B cell (primary cell): ENCODE results near the gene PPP1R12C. TPM values are rescaled to one million over a fixed set of nuclear protein-coding genes. Genes with fewer than 3 reads are reported as not detected.

Experiments
- ATAC-seq: fragments of 200-7000 bp; cut with Tn5 transposase; one replicate; pipeline ENCODE4 v1.10.0; 2021; ENCODE audit warnings: low read depth, mild to moderate bottlenecking, moderate number of reproducible peaks, moderate library complexity
- CTCF ChIA-PET: fragments of 350-600 bp; sonication (Branson Sonifier 250); formaldehyde crosslinking; loops from one replicate; lab custom pipeline; 2021; ENCODE audit warnings: antibody characterized with exemption, inconsistent platforms; lab: Charles Lee
- POLR2A ChIA-PET: fragments of 350-600 bp; sonication (Branson Sonifier 250); formaldehyde crosslinking; loops from one replicate; lab custom pipeline; 2021; ENCODE audit warnings: antibody characterized with exemption; lab: Charles Lee
- DNase-seq: peaks from one replicate; pipeline ENCODE4 v3.0.0; 2013
- H2AFZ ChIP-seq: 2 replicates; pipeline ENCODE4 v1.6.1; 2012; ENCODE audit warnings: mild to moderate bottlenecking, low read depth, low read length; ENCODE audit not compliant: insufficient read depth, poor library complexity, severe bottlenecking
- H3K27ac ChIP-seq, 2 donors: 1 replicate in 1 of 2; 2 replicates in 1 of 2; pipeline ENCODE4 v1.5.1; 2012 to 2013; ENCODE audit warnings: low read length in 2 of 2, mild to moderate bottlenecking in 2 of 2, moderate library complexity in 1 of 2
- H3K27me3 ChIP-seq, 4 experiments: fragments of 200-600 bp in 1 of 4; sonication (generic) in 1 of 4; replicated peaks in 1 of 4; 1 replicate in 2 of 4; 2 replicates in 2 of 4; pipeline versions ENCODE4 v1.6.1 to v1.7.0; 2013 to 2016; ENCODE audit warnings: low read length in 3 of 4, mild to moderate bottlenecking in 2 of 4, mixed read lengths in 1 of 4, moderate library complexity in 1 of 4; ENCODE audit not compliant: insufficient read depth in 4 of 4, control insufficient read depth in 3 of 4; ENCODE audit errors: control extremely low read depth in 1 of 4
- H3K36me3 ChIP-seq, 2 experiments: replicated peaks in 1 of 2; 1 replicate in 1 of 2; 2 replicates in 1 of 2; pipeline versions ENCODE4 v1.6.1 to v1.7.1; 2013; ENCODE audit warnings: low read length in 1 of 2; ENCODE audit not compliant: insufficient read depth in 2 of 2, control insufficient read depth in 1 of 2; ENCODE audit errors: control extremely low read depth in 1 of 2, extremely low read depth in 1 of 2
- H3K4me1 ChIP-seq, 2 donors: fragments of 200-600 bp in 1 of 2; sonication (generic) in 1 of 2; 1 replicate in 1 of 2; 2 replicates in 1 of 2; pipeline versions ENCODE4 v1.5.1 to v1.6.1; 2013 to 2017; ENCODE audit warnings: low read length in 2 of 2; ENCODE audit not compliant: control insufficient read depth in 2 of 2, insufficient read depth in 2 of 2
- H3K4me2 ChIP-seq: replicated peaks from 2 replicates; pipeline ENCODE3; 2012; ENCODE audit warnings: mild to moderate bottlenecking, low read depth, low read length; ENCODE audit not compliant: poor library complexity, severe bottlenecking
- H3K4me3 ChIP-seq, 5 experiments: fragments of 200-600 bp in 1 of 5; sonication (generic) in 1 of 5; 1 replicate in 3 of 5; 2 replicates in 2 of 5; pipeline versions ENCODE4 v1.5.1 to v1.7.0; 2011 to 2016; ENCODE audit warnings: low read length in 4 of 5, mild to moderate bottlenecking in 4 of 5, low read depth in 2 of 5, control low read depth in 1 of 5, moderate library complexity in 1 of 5; ENCODE audit not compliant: insufficient read depth in 1 of 5; ENCODE audit errors: control extremely low read depth in 1 of 5, extremely low read depth in 1 of 5
- H3K79me2 ChIP-seq: fragments of 200-600 bp; sonication (generic); one replicate; pipeline ENCODE4 v1.6.0; 2016; ENCODE audit warnings: low read length; ENCODE audit not compliant: control insufficient read depth, insufficient read depth
- H3K9ac ChIP-seq: fragments of 200-600 bp; sonication (generic); 2 replicates; pipeline ENCODE4 v1.6.1; 2017; ENCODE audit warnings: mild to moderate bottlenecking, low read length, moderate library complexity
- H3K9me3 ChIP-seq, 3 donors: one replicate each; pipeline versions ENCODE4 v1.6.1 to v1.7.1; 2013; ENCODE audit warnings: low read length in 2 of 3; ENCODE audit not compliant: control insufficient read depth in 2 of 3, insufficient read depth in 1 of 3; ENCODE audit errors: control extremely low read depth in 1 of 3
- H4K20me1 ChIP-seq: 2 replicates; pipeline ENCODE4 v1.6.0; 2012; ENCODE audit warnings: mild to moderate bottlenecking, low read length; ENCODE audit not compliant: insufficient read depth, control insufficient read depth, poor library complexity, severe bottlenecking
- H3K27ac Mint-ChIP-seq: one replicate; pipeline ENCODE4 v1.8.0; 2021; ENCODE audit warnings: mixed read lengths
- H3K27me3 Mint-ChIP-seq: one replicate; pipeline ENCODE4 v1.8.0; 2021; ENCODE audit warnings: mixed read lengths
- H3K4me1 Mint-ChIP-seq: one replicate; pipeline ENCODE4 v1.8.0; 2021; ENCODE audit warnings: mixed read lengths
- H3K4me3 Mint-ChIP-seq: one replicate; pipeline ENCODE4 v1.8.0; 2021; ENCODE audit warnings: mixed read lengths
- H3K9me3 Mint-ChIP-seq: one replicate; pipeline ENCODE4 v1.8.0; 2022; ENCODE audit warnings: mixed read lengths; ENCODE audit not compliant: insufficient read depth
- EZH2 ChIP-seq: IDR thresholded peaks from 2 replicates; pipeline ENCODE4 v1.6.1; 2012; ENCODE audit warnings: borderline replicate concordance, low read depth, mild to moderate bottlenecking, moderate library complexity, low read length; ENCODE audit not compliant: insufficient read depth, poor library complexity, severe bottlenecking
- WGBS: methylation state at CpG from one replicate; pipeline ENCODE4 v1.1.5; 2013; ENCODE audit warnings: missing lambda C conversion rate; ENCODE audit not compliant: insufficient coverage; 5-methylcytosine and 5-hydroxymethylcytosine counted together
- intact Hi-C: fragments of 100-400 bp; cut with micrococcal nuclease; formaldehyde crosslinking; loops from one replicate; pipeline ENCODE4 v1.10.0; 2022
- polyA plus RNA-seq: library from polyadenylated mRNA; depleted of rRNA; stranded (reverse); fragments of >200 nt; gene quantifications from 2 replicates; pipeline ENCODE4 v1.2.3, GENCODE V29; 2012
- total RNA-seq, 2 donors: library from RNA; stranded (reverse); fragments of 120-200 nt in 1 of 2; gene quantifications; 1 replicate in 1 of 2; 2 replicates in 1 of 2; pipeline versions ENCODE4 v1.2.3 to v1.2.4, GENCODE V29; 2013 to 2022
- TF ChIP-seq, protein P1 (sequence below): fragments of 200-600 bp; IDR thresholded peaks from one replicate; pipeline ENCODE4 v1.8.0; 2022; ENCODE audit warnings: antibody characterized with exemption, mild to moderate bottlenecking

Gene PPP1R12C
- total and polyA plus RNA-seq, 2 donors (not counting 1 experiment from before 2014, with no cell fraction given) = 145 to 179 TPM

DNA sequence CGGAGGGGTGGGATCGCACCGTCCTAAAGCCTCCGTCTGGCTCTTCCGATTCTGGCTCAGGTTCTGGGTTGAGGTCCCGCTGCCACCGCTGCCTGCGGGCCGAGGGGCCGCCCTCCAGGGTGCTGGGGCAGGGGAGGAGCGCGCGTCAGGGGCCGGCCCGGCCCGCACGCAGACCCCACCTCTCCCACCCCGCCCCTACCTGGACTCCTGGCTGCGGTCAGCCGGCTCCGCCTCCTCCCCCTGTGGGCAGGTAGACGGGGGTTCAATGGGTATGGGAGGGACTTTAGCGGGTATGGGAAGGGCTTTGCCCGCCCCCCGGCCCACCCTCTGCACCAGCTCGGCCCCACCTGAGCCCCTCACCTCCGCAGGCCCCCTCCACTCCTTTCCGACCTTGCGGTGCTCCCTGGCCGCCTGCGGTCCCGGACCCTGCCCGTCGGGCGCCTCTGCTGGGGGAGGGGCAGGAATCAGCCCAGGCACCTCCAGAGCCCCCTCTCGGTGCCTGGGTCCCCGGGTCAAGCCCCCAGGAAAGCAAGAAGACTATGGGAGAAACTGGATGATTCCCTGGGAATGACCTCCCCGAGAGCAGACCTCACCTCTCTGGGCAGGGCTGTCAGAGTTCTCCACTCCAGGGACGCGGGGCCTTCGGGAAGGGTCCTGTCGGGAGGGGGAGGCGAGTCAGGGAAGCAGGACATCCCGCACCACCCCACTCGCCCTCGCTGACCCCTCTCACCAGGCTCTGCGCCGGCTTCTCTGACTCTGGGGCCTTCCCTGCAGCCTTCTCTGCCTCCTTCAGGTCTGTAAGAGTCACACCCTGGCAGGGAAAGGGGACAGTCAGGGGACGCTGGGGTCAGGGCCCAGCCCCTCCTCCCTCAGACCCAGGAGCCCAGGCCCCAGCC, 24.8 kb downstream of the PPP1R12C start:
- ATAC-seq (no peak), DNase-seq (no peak)
- no peak overlapping the region for H3K9ac ChIP-seq
- TF ChIP-seq, protein P1, sequence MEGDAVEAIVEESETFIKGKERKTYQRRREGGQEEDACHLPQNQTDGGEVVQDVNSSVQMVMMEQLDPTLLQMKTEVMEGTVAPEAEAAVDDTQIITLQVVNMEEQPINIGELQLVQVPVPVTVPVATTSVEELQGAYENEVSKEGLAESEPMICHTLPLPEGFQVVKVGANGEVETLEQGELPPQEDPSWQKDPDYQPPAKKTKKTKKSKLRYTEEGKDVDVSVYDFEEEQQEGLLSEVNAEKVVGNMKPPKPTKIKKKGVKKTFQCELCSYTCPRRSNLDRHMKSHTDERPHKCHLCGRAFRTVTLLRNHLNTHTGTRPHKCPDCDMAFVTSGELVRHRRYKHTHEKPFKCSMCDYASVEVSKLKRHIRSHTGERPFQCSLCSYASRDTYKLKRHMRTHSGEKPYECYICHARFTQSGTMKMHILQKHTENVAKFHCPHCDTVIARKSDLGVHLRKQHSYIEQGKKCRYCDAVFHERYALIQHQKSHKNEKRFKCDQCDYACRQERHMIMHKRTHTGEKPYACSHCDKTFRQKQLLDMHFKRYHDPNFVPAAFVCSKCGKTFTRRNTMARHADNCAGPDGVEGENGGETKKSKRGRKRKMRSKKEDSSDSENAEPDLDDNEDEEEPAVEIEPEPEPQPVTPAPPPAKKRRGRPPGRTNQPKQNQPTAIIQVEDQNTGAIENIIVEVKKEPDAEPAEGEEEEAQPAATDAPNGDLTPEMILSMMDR = no peak
- TF ChIP-seq EZH2 = no peak
- CTCF ChIA-PET = no interaction called here
- Mint-ChIP-seq H3K9me3 (no peaks in the 10 kb centered on the region), H3K27ac (no peak overlapping the region), H3K27me3 (peaks cover 20% of the 10 kb centered on the region), H3K4me3 (no peak overlapping the region), H3K4me1 (peaks cover 19% of the 10 kb centered on the region)
- peaks cover 0 to 7% (median 0%) of the 10 kb centered on the region in 3 donors for H3K9me3 ChIP-seq
- intact Hi-C loops = no loop called here
- H3K27ac ChIP-seq = no peak overlapping the region
- peaks cover 9% of the 10 kb centered on the region in 2 donors for H3K4me1 ChIP-seq
- POLR2A ChIA-PET = no interaction called here
- peaks cover 0 to 26% of the 10 kb centered on the region in 2 experiments for H3K36me3 ChIP-seq
- H4K20me1 ChIP-seq = peaks cover 48% of the 10 kb centered on the region
- 98% methylated on average over 34 of the region's 49 CpGs for WGBS
- no peak overlapping the region for H3K4me3 ChIP-seq
- no peak overlapping the region for H2AFZ ChIP-seq
- no peak overlapping the region for H3K4me2 ChIP-seq
- H3K79me2 ChIP-seq = no peaks in the 10 kb centered on the region
- peaks cover 0 to 10% (median 4%) of the 10 kb centered on the region in 4 experiments for H3K27me3 ChIP-seq

DNA sequence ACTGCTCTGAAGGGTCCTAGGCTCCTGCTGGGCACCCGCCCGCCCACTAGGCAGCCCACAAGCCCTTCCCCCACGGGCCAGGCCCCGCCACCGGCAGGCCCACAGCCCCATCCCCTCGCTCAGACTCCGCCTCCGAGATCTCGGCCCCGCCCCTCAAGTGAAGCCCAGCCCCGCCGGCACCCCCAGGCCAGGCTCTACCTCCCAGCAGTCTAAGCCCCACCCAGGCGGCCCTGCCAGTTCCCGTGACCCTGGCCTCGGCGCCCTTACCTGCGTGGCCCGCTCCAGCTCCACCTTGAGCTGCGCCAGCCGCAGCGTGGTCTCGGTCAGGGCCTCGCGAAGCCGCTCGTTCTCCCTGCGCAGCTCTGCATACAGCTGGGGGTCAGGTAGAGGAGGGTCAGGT, 25.5 kb downstream of the PPP1R12C start:
- intact Hi-C loops = no loop called here
- CTCF ChIA-PET = no interaction called here
- no peak for DNase-seq
- H3K27me3 ChIP-seq = peaks cover 0 to 17% (median 8%) of the 10 kb centered on the region in 4 experiments
- H3K9ac ChIP-seq = no peak overlapping the region
- peaks cover 0 to 26% of the 10 kb centered on the region in 2 experiments for H3K36me3 ChIP-seq
- POLR2A ChIA-PET = no interaction called here
- no peaks in the 10 kb centered on the region for H3K79me2 ChIP-seq
- H3K9me3 ChIP-seq = peaks cover 0 to 14% (median 0%) of the 10 kb centered on the region in 3 donors
- ATAC-seq = no peak
- H3K4me1 ChIP-seq = peaks cover 16% of the 10 kb centered on the region in 2 donors
- H3K4me3 ChIP-seq = no peak overlapping the region
- peaks cover 50% of the 10 kb centered on the region for H4K20me1 ChIP-seq
- H3K27ac ChIP-seq = no peak overlapping the region
- Mint-ChIP-seq H3K27ac (no peak overlapping the region), H3K4me3 (no peak overlapping the region), H3K27me3 (peaks cover 25% of the 10 kb centered on the region), H3K9me3 (no peaks in the 10 kb centered on the region), H3K4me1 (peaks cover 26% of the 10 kb centered on the region)
- TF ChIP-seq, protein P1 = no peak
- TF ChIP-seq EZH2 = no peak
- no peak overlapping the region for H3K4me2 ChIP-seq
- H2AFZ ChIP-seq = no peak overlapping the region
- 96% methylated on average over 16 of the region's 27 CpGs for WGBS
